Astrocyte (in vitro differentiated cells and primary cell): ENCODE data around the gene SOCS1. TPM values are rescaled to one million over a fixed set of nuclear protein-coding genes. Genes with fewer than 3 reads are reported as not detected.

ENCODE experiments used
- DNase-seq: peaks from one replicate; pipeline ENCODE4 v3.0.0-alpha.2; 2010; ENCODE audit warnings: low read depth
- FAIRE-seq: peaks from 2 replicates; lab custom pipeline; 2011; peaks lifted over from hg19 to GRCh38; lab: Jason Lieb, UNC
- H2AFZ ChIP-seq: 2 replicates; pipeline ENCODE4 v1.6.0; 2012; ENCODE audit warnings: low read depth, low read length, inconsistent platforms
- H3K27ac ChIP-seq: 2 replicates; pipeline ENCODE4 v1.5.1; 2011; ENCODE audit warnings: low read depth, low read length, inconsistent platforms
- H3K27me3 ChIP-seq: 2 replicates; pipeline ENCODE4 v1.6.0; 2011; ENCODE audit warnings: low read length, inconsistent platforms; ENCODE audit not compliant: insufficient read depth
- H3K36me3 ChIP-seq: 2 replicates; pipeline ENCODE4 v1.5.1; 2011; ENCODE audit warnings: low read length, inconsistent platforms; ENCODE audit not compliant: insufficient read depth
- H3K4me1 ChIP-seq: 2 replicates; pipeline ENCODE4 v1.5.1; 2011; ENCODE audit warnings: low read length, inconsistent platforms; ENCODE audit not compliant: insufficient read depth
- H3K4me2 ChIP-seq: 2 replicates; pipeline ENCODE4 v1.6.0; 2012; ENCODE audit warnings: low read length, inconsistent platforms
- H3K4me3 ChIP-seq: 2 replicates; pipeline ENCODE4 v1.5.1; 2011; ENCODE audit warnings: low read depth, mild to moderate bottlenecking, low read length, inconsistent platforms; ENCODE audit not compliant: insufficient read depth
- H3K79me2 ChIP-seq: 2 replicates; pipeline ENCODE4 v1.6.0; 2012; ENCODE audit warnings: mild to moderate bottlenecking, low read length, inconsistent platforms; ENCODE audit not compliant: insufficient read depth
- H3K9ac ChIP-seq: 2 replicates; pipeline ENCODE4 v1.6.0; 2012; ENCODE audit warnings: mild to moderate bottlenecking, low read length, inconsistent platforms
- H3K9me3 ChIP-seq: 2 replicates; pipeline ENCODE4 v1.5.1; 2012; ENCODE audit warnings: low read depth, mild to moderate bottlenecking, low read length, inconsistent platforms; ENCODE audit not compliant: insufficient read depth
- H4K20me1 ChIP-seq: 2 replicates; pipeline ENCODE4 v1.6.0; 2012; ENCODE audit warnings: low read length, inconsistent platforms; ENCODE audit not compliant: insufficient read depth
- H3K27ac Mint-ChIP-seq: one replicate; pipeline ENCODE4 v1.8.0; 2021; ENCODE audit warnings: mild to moderate bottlenecking, mixed read lengths; ENCODE audit not compliant: unreplicated experiment
- H3K27me3 Mint-ChIP-seq: one replicate; pipeline ENCODE4 v1.8.0; 2021; ENCODE audit warnings: low read depth, mixed read lengths; ENCODE audit not compliant: unreplicated experiment
- H3K36me3 Mint-ChIP-seq: one replicate; pipeline ENCODE4 v1.8.0; 2021; ENCODE audit warnings: low read depth, mixed read lengths; ENCODE audit not compliant: unreplicated experiment
- H3K4me1 Mint-ChIP-seq: one replicate; pipeline ENCODE4 v1.8.0; 2021; ENCODE audit warnings: low read depth, mixed read lengths; ENCODE audit not compliant: unreplicated experiment
- H3K4me3 Mint-ChIP-seq: one replicate; pipeline ENCODE4 v1.8.0; 2021; ENCODE audit warnings: mild to moderate bottlenecking, moderate library complexity, mixed read lengths; ENCODE audit not compliant: unreplicated experiment
- H3K9me3 Mint-ChIP-seq: one replicate; pipeline ENCODE4 v1.8.0; 2021; ENCODE audit warnings: mild to moderate bottlenecking, mixed read lengths; ENCODE audit not compliant: unreplicated experiment
- EZH2 ChIP-seq: IDR thresholded peaks from 2 replicates; pipeline ENCODE4 v1.6.1; 2012; ENCODE audit warnings: mild to moderate bottlenecking, low read length, inconsistent platforms; ENCODE audit not compliant: insufficient read depth
- total RNA-seq: library from RNA; stranded (reverse); gene quantifications from 2 replicates; pipeline ENCODE4 v1.2.1, GENCODE V29; 2021
- TF ChIP-seq, protein P1 (sequence below): IDR thresholded peaks from 2 replicates; pipeline ENCODE4 v1.5.1; 2011; ENCODE audit warnings: low read depth, mild to moderate bottlenecking, inconsistent platforms, low read length, moderate library complexity; ENCODE audit not compliant: insufficient read depth

Gene SOCS1
- total RNA-seq, 1 donor from 2014 or later = 16.0 TPM

DNA sequence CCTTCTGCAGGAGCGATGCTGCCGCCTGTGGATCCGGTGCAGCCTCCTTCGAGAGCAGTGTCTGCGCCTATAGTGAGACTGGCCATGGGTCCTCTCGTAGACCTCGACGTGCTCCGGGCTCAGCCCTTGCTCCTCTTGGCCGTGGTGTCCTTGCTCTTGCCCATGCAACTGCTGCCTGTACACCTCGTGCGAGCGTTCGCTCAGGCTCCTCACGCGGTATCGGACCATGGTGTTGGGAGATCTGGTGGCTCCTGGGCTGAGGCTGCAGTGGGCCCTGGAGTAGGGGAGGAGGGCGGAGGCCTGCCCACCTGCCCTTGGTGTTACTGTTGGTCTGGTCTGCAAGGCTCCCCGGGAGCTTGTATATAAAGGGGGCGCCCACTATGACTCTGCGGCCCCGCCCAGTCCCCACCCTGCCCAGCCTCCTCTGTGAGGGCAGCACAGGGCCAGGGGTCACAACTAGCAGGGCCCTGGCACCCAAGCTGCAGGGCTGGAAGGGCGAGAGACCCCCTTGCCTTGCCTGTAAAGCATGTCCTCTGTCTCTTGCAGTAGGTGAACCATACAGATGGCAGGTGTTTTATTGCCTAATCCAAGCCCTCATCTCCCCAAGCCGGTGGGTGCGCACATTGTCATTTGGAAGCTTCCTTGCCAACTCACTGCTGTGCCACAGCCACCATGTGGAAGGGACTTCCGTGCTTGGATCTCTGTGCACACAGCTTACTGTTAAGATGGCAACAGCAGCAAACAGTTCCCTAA, 20.3 kb upstream of the SOCS1 start, which contains the start of gene PRM2:
Gene PRM2 (minus strand): TSS at position 338 of the 753 bp plus-strand sequence. CDS start 110 bp downstream, at position 228.
- Histone ChIP-seq H3K4me1 (no peaks in the 10 kb centered on the region), H2AFZ (no peak within 1 kb of the TSS), H3K9ac (no peak within 1 kb of the TSS), H3K9me3 (no peaks in the 10 kb centered on the region), H3K79me2 (no peaks in the 10 kb centered on the region), H3K36me3 (no peaks in the 10 kb centered on the region), H3K27ac (no peak within 1 kb of the TSS), H3K27me3 (peaks cover 2% of the 10 kb centered on the region), H4K20me1 (no peaks in the 10 kb centered on the region), H3K4me3 (no peak within 1 kb of the TSS), H3K4me2 (no peak within 1 kb of the TSS)
- H3K36me3 Mint-ChIP-seq = peaks cover 2% of the 10 kb centered on the region
- H3K9me3 Mint-ChIP-seq = peaks cover 7% of the 10 kb centered on the region
- H3K27me3 Mint-ChIP-seq = peaks cover 29% of the 10 kb centered on the region
- peaks cover 4% of the 10 kb centered on the region for H3K4me1 Mint-ChIP-seq
- TF ChIP-seq EZH2 = no peak
- TF ChIP-seq, protein P1, sequence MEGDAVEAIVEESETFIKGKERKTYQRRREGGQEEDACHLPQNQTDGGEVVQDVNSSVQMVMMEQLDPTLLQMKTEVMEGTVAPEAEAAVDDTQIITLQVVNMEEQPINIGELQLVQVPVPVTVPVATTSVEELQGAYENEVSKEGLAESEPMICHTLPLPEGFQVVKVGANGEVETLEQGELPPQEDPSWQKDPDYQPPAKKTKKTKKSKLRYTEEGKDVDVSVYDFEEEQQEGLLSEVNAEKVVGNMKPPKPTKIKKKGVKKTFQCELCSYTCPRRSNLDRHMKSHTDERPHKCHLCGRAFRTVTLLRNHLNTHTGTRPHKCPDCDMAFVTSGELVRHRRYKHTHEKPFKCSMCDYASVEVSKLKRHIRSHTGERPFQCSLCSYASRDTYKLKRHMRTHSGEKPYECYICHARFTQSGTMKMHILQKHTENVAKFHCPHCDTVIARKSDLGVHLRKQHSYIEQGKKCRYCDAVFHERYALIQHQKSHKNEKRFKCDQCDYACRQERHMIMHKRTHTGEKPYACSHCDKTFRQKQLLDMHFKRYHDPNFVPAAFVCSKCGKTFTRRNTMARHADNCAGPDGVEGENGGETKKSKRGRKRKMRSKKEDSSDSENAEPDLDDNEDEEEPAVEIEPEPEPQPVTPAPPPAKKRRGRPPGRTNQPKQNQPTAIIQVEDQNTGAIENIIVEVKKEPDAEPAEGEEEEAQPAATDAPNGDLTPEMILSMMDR = no peak
- no peak within 1 kb of the TSS for H3K27ac Mint-ChIP-seq
- DNase-seq (no peak), FAIRE-seq (no peak)
- H3K4me3 Mint-ChIP-seq = no peak within 1 kb of the TSS

DNA sequence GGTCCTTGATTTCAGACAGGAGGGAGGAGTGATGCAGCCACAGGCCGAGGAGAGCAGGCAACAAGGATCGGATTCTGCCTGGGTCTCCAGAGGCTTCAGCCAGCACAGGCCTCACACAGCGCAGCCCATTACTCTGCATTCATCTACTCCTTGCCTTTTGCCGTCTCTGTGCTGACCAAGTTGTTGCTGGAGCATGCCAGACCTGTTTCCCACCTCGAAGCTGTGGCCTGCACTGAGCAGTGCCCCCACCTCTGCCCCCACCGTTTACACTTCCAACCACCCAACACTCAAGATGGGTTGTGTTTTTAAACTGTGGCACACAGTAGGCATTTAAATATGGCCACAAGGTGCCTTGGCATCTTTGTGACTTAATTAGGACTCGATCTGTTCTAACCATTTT, 19.0 kb upstream of the SOCS1 start:
- H3K79me2 ChIP-seq = no peaks in the 10 kb centered on the region
- H3K27ac ChIP-seq = no peak overlapping the region
- Mint-ChIP-seq H3K4me1 (peaks cover 4% of the 10 kb centered on the region), H3K4me3 (no peak overlapping the region), H3K27me3 (peaks cover 35% of the 10 kb centered on the region), H3K27ac (no peak overlapping the region), H3K36me3 (peaks cover 2% of the 10 kb centered on the region), H3K9me3 (peaks cover 7% of the 10 kb centered on the region)
- H3K9me3 ChIP-seq = no peaks in the 10 kb centered on the region
- H3K36me3 ChIP-seq = no peaks in the 10 kb centered on the region
- H2AFZ ChIP-seq = no peak overlapping the region
- no peak overlapping the region for H3K4me2 ChIP-seq
- no peak for DNase-seq
- H3K27me3 ChIP-seq = peaks cover 2% of the 10 kb centered on the region
- no peak overlapping the region for H3K4me3 ChIP-seq
- no peaks in the 10 kb centered on the region for H4K20me1 ChIP-seq
- FAIRE-seq = no peak
- TF ChIP-seq, protein P1 = no peak
- TF ChIP-seq EZH2 = no peak
- no peaks in the 10 kb centered on the region for H3K4me1 ChIP-seq
- H3K9ac ChIP-seq = no peak overlapping the region

DNA sequence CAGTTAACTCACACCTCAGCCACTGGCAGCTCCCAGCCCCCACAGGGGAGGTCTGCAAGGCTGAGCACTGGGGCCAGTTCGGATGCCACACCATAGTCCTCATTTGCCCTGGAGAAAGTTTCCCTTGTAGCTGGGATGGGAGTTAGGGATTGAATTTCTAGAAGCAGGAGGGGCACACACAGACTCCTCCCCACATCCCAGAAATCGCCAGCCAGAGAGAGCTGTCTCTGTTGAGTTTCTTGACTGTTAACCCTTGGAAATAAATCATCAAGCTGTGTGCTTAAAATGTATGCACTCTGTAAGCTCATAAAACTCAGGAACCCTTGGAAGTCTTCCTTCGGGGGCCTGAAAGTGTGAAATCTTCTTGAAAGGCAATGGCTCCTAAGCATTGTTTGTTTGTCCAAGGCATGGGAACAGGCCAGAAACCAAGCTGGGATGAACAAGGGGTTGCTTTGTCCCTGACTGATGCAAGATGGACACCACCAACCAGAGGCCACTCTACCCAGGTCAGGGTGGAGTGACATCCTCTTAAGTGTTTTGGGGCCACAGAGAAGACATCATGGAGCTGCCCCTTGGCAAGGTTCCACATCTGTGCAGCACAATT, 17.8 kb upstream of the SOCS1 start:
- Histone ChIP-seq H3K9me3 (no peaks in the 10 kb centered on the region), H4K20me1 (no peaks in the 10 kb centered on the region), H3K27ac (no peak overlapping the region), H3K4me2 (no peak overlapping the region), H3K4me3 (no peak overlapping the region), H3K79me2 (no peaks in the 10 kb centered on the region), H3K9ac (no peak overlapping the region), H2AFZ (peak overlapping the region; percentile 10), H3K4me1 (no peaks in the 10 kb centered on the region), H3K27me3 (peaks cover 2% of the 10 kb centered on the region), H3K36me3 (no peaks in the 10 kb centered on the region)
- no peak overlapping the region for H3K27ac Mint-ChIP-seq
- H3K4me3 Mint-ChIP-seq = no peak overlapping the region
- DNase-seq (no peak), FAIRE-seq (no peak)
- peaks cover 4% of the 10 kb centered on the region for H3K4me1 Mint-ChIP-seq
- H3K27me3 Mint-ChIP-seq = peaks cover 34% of the 10 kb centered on the region
- no peak for TF ChIP-seq EZH2
- TF ChIP-seq, protein P1 = no peak
- H3K9me3 Mint-ChIP-seq = peaks cover 7% of the 10 kb centered on the region
- peaks cover 2% of the 10 kb centered on the region for H3K36me3 Mint-ChIP-seq
